H4 (cell line): ENCODE measurements around the gene RBBP8NL. TPM values are rescaled to one million over a fixed set of nuclear protein-coding genes. Genes with fewer than 3 reads are reported as not detected.

Source experiments
- DNase-seq: peaks from one replicate; pipeline ENCODE4 v3.0.0-alpha.2; 2015; ENCODE audit warnings: low spot score
- total RNA-seq: library from RNA; depleted of rRNA; stranded (reverse); fragments of >200 nt; shearing (Covaris generic); gene quantifications from 2 replicates; pipeline ENCODE4 v1.2.3, GENCODE V29; 2014; rRNA removed

RBBP8NL gene
- total RNA-seq, 1 experiment from 2014 or later: not detected

DNA sequence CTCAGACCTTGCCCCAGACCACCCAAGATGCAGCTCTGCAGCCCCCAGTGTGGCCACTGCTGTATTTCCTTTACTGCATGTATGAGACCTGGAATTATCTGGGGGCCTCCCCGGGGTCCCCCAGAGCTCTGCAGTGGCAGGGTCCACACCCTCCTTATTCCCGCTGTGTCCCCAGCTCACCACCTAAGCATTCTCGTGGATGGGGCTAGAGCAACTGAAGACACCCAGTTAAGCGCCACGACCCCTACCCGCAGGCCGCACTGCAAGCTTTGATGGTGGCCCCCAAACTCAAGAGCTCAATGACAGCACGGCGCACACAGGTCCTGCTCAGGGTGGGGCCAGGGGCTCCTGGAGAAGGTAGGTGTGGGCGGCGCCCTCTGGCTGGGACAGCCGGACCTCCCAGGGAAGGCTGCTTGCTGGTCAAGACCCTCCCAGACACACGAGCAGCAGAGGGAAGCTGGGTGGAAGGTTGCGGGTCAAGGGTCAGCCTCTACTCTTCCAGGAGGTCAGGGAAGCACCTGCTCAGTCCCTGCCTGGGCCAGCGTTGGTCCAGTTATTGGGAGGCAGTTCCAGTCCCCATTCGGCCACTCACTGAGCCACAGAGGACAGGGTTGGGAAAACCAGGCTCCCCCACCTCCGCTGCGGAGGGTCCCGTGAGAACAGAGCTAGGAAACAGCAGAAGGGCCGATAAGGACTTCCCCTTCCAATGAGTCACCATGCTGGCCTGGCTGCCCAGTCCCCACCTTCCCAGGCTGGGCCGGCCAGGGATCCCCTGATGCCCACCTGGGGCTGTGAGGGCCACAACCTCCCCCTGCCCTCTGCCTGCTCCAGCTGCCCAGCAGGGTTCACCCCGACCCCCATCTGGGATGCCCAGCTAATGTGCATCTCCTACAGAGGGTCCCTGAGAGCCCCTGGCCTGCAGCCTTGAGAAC, 63.2 kb downstream of the RBBP8NL start:
- DNase-seq: no peak

DNA sequence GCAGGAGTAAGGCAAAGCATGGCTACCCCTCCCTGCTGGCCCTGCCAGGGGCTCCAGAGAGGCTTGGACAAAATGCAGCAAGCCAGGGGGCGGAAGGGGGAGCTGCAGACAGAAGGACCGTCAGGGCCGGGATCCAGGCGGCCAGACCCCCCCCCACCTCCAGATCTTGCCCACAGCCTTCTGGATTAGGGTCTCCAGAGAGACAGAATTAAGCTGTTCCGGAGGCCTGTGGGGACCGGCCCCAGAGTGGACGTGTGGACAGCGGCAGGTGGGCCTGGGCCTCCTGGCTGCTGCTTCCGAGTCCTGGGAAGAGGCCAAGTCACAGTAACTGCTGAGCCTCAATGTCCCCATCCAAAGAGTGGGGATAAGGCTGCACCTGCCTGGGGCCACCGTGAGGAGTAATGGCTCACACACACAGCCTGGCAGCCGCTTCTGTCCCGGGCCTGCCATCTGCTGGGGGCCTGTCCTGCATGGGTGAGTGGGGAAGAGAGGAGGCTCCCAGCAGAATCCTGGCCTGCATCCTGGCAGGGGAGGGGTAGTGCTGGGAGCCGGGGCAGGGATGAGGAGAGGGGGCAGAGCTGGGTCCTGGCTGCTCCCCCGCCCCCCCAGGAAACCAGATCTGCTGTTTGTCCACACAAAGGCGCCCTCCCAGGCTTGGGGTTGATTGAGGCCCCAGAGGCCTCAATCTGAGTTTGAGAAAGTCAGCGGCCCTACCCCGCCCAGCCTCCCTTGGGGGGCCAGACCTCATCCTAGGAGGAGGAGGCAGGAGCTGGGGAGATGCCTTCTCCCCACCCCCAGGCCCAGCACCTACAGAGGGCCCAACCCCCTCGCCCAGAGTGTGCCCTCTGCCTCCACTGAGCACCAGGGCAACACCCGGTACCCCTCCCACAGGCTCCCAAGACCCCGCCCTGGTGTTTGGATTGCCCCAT, 64.1 kb downstream of the RBBP8NL start:
- DNase-seq: no peak

DNA sequence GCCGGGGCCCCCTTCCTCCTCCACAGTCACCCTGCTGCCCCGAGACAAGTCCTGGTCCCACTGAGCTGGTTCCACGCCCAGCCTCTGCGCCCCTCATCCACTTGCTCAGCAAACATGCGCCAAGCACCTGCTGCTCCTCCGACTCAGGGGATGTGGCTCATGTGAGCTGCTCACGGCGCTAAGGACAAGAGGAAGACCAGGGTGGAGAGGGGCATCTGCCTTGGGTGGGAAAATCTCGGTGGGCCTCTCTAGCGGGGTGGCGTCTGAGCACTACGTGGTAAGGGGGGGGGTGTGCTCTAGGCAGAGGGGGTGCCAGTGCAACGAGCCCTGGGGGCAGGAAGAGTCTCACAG, 64.8 kb downstream of the RBBP8NL start:
- DNase-seq: no peak

DNA sequence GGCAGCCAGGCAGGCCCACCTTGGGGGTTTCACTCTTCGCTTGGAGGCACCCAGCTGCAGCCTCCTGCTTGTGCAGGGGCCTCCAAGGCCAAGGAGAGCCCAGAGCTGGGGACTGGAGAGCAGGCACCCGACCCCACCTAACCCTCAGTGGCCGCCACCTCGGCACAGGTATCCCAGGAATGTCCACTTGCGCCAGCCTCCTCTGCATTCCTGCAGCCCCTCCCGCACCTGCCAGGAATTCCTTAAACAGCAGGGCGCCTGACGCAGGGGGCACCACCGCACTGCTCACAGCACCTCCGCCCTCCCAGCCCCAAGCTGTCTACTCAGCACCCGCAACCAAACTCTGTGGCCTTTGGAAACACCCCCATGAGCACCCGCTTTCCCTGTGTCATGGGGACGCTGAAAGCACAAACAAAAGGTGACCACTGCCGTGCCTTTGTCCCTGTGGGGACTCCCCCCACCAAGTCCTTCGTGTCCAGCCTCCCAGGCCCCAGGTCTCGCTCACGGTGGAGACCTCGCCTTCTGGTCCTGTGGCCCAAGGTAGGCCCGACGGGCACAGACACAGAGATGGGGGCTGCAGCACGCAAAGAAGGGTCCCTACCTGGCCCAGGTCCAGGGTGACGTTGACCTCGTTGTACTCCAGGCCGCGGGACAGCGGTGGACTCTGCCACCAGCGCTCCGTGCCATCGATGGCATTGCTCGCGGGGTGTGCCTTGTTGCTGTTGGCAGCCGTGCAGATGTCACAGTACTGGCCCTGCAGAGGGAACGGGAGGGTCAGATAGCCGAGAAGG, 65.3 kb downstream of the RBBP8NL start:
- DNase-seq: no peak

DNA sequence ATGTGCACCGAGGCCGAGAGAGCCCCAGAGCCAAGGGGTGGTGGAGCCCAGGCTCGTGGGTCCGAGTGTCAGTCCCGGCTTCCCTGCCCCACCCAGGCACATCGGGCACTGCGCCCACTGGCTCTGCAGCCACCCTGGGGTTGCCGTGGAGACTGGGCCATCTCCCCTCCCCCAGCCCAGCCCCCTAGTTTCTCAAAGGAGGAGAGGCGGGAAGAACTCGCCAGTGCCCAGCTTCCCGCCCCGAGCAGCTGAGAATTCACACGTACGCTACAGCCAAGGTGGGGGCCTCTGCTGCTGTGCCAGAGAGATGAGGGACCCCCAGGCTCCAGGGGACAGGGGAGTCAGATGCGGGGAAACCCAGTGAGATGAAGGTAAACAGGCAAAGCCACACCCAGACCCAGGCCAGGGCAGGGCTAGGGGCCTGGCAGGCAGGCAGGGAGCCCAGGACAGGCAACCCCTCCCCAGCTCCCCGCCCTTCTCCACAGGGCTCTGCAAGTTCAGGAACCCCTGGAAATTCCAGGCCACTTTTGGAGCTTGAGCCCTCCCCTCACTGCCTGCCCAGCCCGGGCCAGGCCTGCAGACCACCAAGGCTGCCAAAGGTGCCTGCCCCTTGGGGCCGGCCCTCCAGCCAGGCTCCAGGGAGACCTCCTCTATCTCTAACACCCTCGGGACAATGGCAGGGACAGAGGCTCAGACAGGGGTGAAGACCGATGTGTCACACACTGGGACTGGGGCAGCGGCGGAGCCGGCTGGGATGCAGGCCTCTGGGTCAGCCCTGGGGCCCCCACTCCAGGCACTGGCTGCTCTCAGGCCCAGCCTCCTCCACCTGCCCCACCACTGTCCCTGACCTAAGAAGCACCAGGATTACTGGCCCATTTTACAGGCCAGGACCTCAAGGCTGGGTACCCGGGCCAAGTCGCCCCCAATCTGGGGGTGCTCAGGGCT, 66.2 kb downstream of the RBBP8NL start:
- DNase-seq: no peak

Other genes with a start within 250 kb of the RBBP8NL start
- gene MTG2, start 244.5 kb downstream of the RBBP8NL start, total RNA-seq: 13.3 and 18.0 TPM in 2 replicates
- gene HRH3, start 207.3 kb downstream of the RBBP8NL start, total RNA-seq: not detected in 2 replicates
- 12.5 and 17.7 TPM in 2 replicates for gene OSBPL2, start 189.0 kb downstream of the RBBP8NL start, total RNA-seq
- 180 and 203 TPM in 2 replicates for gene ADRM1, start 124.5 kb downstream of the RBBP8NL start, total RNA-seq
- 4.4 and 4.5 TPM in 2 replicates for gene LAMA5, start 60.2 kb downstream of the RBBP8NL start, total RNA-seq
- 2,095 and 2,204 TPM in 2 replicates for gene RPS21, start 40.4 kb downstream of the RBBP8NL start, total RNA-seq
- gene CABLES2, start 20.3 kb downstream of the RBBP8NL start, total RNA-seq: 2.4 and 4.8 TPM in 2 replicates
- 0.10 and 0.41 TPM in 2 replicates for gene GATA5, start 48.5 kb upstream of the RBBP8NL start, total RNA-seq
- gene SLCO4A1, start 215.0 kb upstream of the RBBP8NL start, total RNA-seq: 4.7 and 4.9 TPM in 2 replicates